Stomach (tissue), 9 donors: ENCODE data around the gene LMF2. TPM values are rescaled to one million over a fixed set of nuclear protein-coding genes. Genes with fewer than 3 reads are reported as not detected.

Experiments used
- DNase-seq, 2 donors: peaks; one replicate each; pipeline versions ENCODE4 v3.0.0 to v3.0.0-alpha.2; 2013 to 2019
- H3K27ac ChIP-seq, 5 donors: fragments of 200-600 bp in 4 of 5; sonication (generic) in 4 of 5; one replicate each; pipeline ENCODE4 v1.5.1; 2013 to 2019; ENCODE audit warnings: mild to moderate bottlenecking in 1 of 5, moderate library complexity in 1 of 5
- H3K27me3 ChIP-seq, 3 donors: fragments of 200-600 bp; sonication (generic); one replicate each; pipeline ENCODE4 v1.5.1; 2017 to 2019; ENCODE audit warnings: mixed run types in 1 of 3
- H3K36me3 ChIP-seq, 4 donors: fragments of 200-600 bp; sonication (generic); 1 replicate in 3 of 4; 2 replicates in 1 of 4; pipeline ENCODE4 v1.5.1; 2016 to 2019
- H3K4me1 ChIP-seq, 4 donors: fragments of 200-600 bp; sonication (generic); one replicate each; pipeline ENCODE4 v1.5.1; 2016 to 2019
- H3K4me3 ChIP-seq, 4 donors: fragments of 200-600 bp; sonication (generic) in 3 of 4; one replicate each; pipeline ENCODE4 v1.5.1; 2016 to 2019; ENCODE audit warnings: mild to moderate bottlenecking in 1 of 4
- H3K9me3 ChIP-seq, 4 donors: fragments of 200-600 bp; sonication (generic); one replicate each; pipeline ENCODE4 v1.5.1; 2016 to 2019
- EP300 ChIP-seq: sonication (generic); formaldehyde crosslinking; IDR thresholded peaks from one replicate; pipeline ENCODE4 v1.6.1; 2017; ENCODE audit warnings: antibody characterized with exemption
- POLR2A ChIP-seq, 4 donors: fragments of 450-650 bp; IDR thresholded peaks; one replicate each; pipeline ENCODE4 v1.6.1; 2016; ENCODE audit warnings: antibody characterized with exemption in 4 of 4, control low read depth in 2 of 4, mild to moderate bottlenecking in 1 of 4, moderate library complexity in 1 of 4
- POLR2AphosphoS5 ChIP-seq, 3 donors: sonication (generic); formaldehyde crosslinking; IDR thresholded peaks; one replicate each; pipeline ENCODE4 v1.6.1; 2016; ENCODE audit warnings: antibody characterized with exemption in 3 of 3
- WGBS, 5 donors: extraction: QIAGEN DNeasy Blood & Tissue Kit in 3 of 5; methylation state at CpG; one replicate each; pipeline versions ENCODE4 v1.1.5 to v1.1.7; 2013 to 2018; 5-methylcytosine and 5-hydroxymethylcytosine counted together
- intact Hi-C: fragments of 100-400 bp; cut with DNase I; formaldehyde crosslinking; loops from one replicate; pipeline ENCODE4 v1.15.1; 2023; ENCODE audit warnings: low total_unique reads
- polyA plus RNA-seq, 3 donors: library from polyadenylated mRNA; stranded (reverse); fragments of 200-250 nt; gene quantifications; one replicate each; pipeline ENCODE4 v1.2.3, GENCODE V29; 2013
- total RNA-seq, 5 donors: library from RNA; depleted of rRNA; stranded (reverse); fragments of >200 nt; gene quantifications; one replicate each; pipeline versions ENCODE4 v1.1.0 to v1.2.3, GENCODE V29; 2014 to 2016
- TF ChIP-seq, protein P1 (sequence below), 7 experiments: fragments of 450-650 bp in 4 of 7; fragments of 200-600 bp in 3 of 7; sonication (generic) in 3 of 7; IDR thresholded peaks; one replicate each; pipeline ENCODE4 v1.5.1; 2016 to 2019; ENCODE audit warnings: antibody characterized with exemption in 7 of 7, control low read depth in 2 of 7, mild to moderate bottlenecking in 1 of 7
- donor health status: healthy with polysubstance abuse.
- donor health status: Bipolar disorder and iron deficiency.
- donor health status: healthy.

Gene LMF2
- total and polyA plus RNA-seq, 8 donors: 11.9 to 212 (median 52.9) TPM

DNA sequence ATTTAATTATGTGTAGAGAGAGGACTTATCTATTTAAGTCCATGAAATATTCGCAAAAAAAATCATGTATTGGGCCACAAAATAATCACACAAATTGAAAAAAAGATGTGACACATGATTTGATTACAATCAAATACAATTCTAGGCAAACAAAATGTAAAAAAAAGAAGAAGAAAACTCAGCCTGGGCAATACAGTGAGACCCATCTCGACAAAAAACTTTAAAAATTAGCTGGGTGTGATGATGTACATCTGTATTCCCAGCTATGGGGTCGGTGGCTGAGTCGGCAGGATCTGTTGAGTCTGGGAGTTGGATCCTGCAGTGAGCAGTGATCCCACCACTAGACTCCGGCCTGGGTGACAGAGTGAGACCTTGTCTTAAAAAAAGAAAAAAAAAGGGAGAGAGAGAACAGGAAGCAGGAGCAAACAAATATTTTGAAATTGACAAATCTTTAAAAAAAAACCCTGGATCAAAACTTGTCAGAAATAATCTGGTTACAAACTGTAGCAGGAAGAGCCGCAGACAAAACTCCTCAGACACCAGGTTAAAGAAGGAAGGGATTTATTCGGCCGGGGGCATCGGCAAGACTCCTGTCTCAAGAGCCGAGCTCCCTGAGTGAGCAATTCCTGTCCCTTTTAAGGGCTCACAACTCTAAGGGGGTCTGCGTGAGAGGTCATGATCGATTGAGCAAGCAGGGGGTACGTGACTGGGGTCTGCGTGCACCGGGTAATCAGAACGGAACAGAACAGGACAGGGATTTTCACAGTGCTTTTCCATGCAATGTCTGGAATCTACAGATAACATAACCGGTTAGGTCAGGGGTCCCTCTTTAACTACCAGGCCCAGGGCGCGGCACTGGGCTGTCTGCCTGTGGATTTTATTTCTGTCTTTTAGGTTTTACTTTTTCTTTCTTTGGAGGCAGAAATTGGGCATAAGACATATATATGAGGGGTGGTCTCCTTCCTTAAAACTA is 25.6 kb upstream of the LMF2 start:
- peaks cover 39 to 71% (median 47%) of the 10 kb centered on the region in 4 donors for H3K4me1 ChIP-seq

DNA sequence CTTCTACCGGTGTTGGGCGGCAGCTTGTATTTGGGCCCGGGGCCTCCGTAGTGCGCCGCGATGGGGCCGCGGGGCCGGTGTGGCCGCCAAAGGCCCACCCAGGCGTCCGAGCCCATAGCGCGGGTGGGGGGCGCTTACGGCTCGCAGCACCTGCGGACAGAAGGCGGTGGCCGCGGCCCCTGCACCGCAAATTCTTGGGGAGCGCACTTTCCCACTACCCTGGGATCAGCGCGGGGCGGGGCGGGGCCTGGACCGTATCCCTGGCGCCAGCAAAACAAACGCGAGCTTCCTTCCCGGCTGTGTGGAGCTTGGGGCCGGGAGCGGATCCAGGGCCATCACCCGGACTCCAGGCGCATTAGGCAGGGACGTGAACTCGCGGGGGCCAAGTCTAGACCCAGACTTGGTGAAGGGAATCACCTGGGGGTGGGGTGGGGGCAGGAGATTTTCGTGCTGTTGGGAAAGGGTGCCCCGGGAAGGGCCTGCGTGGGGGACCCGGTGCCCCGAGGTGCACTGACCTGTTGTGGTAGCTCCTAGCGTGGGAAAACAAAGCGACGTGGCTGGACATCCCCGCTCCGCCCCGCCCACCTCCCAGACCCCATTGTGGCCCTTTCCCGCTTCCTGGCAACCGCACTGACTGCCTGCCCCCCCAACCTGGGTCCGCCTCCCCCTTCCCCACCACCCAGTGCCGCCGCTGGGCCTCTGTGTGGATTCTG is 24.6 kb upstream of the LMF2 start:
- Histone ChIP-seq H3K27ac (peak overlapping the region; percentile 92 to 98 (median 93)), H3K36me3 (no peaks in the 10 kb centered on the region), H3K9me3 (no peaks in the 10 kb centered on the region), H3K4me3 (peak overlapping the region; percentile 53 to 80 (median 57)), H3K4me1 (peaks cover 43 to 72% (median 53%) of the 10 kb centered on the region in 4 donors), H3K27me3 (peaks cover 0 to 67% (median 0%) of the 10 kb centered on the region in 3 donors)
- peak; percentile 84 to 90 for DNase-seq
- intact Hi-C loops: no loop called here
- TF ChIP-seq POLR2AphosphoS5 (IDR thresholded peaks at IDR 0.05) (peak in 2 of 3 donors; percentile 72 to 75), EP300 (no peak), POLR2A (IDR thresholded peaks at IDR 0.05) (no peak)
- TF ChIP-seq, protein P1, sequence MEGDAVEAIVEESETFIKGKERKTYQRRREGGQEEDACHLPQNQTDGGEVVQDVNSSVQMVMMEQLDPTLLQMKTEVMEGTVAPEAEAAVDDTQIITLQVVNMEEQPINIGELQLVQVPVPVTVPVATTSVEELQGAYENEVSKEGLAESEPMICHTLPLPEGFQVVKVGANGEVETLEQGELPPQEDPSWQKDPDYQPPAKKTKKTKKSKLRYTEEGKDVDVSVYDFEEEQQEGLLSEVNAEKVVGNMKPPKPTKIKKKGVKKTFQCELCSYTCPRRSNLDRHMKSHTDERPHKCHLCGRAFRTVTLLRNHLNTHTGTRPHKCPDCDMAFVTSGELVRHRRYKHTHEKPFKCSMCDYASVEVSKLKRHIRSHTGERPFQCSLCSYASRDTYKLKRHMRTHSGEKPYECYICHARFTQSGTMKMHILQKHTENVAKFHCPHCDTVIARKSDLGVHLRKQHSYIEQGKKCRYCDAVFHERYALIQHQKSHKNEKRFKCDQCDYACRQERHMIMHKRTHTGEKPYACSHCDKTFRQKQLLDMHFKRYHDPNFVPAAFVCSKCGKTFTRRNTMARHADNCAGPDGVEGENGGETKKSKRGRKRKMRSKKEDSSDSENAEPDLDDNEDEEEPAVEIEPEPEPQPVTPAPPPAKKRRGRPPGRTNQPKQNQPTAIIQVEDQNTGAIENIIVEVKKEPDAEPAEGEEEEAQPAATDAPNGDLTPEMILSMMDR (IDR thresholded peaks at IDR 0.05): no peak
- WGBS, 5 donors: 2 to 4% (median 4%) methylated on average over 22 to 56 of the region's 56 CpGs

More for the DNA sequence above, 25.6 kb upstream of the LMF2 start:
- peak overlapping the region in 1 of 4 donors; percentile 53 for H3K4me3 ChIP-seq
- intact Hi-C loops: no loop called here
- H3K27ac ChIP-seq: peak overlapping the region in 4 of 5 donors; percentile 92 to 98 (median 94)
- WGBS, 5 donors: 55 to 69% (median 59%) methylated on average over 19 of the region's 19 CpGs
- DNase-seq: no peak
- TF ChIP-seq POLR2A (IDR thresholded peaks at IDR 0.05): no peak
- TF ChIP-seq EP300: no peak
- no peaks in the 10 kb centered on the region for H3K36me3 ChIP-seq
- peaks cover 0 to 73% (median 0%) of the 10 kb centered on the region in 3 donors for H3K27me3 ChIP-seq
- no peaks in the 10 kb centered on the region for H3K9me3 ChIP-seq

DNA sequence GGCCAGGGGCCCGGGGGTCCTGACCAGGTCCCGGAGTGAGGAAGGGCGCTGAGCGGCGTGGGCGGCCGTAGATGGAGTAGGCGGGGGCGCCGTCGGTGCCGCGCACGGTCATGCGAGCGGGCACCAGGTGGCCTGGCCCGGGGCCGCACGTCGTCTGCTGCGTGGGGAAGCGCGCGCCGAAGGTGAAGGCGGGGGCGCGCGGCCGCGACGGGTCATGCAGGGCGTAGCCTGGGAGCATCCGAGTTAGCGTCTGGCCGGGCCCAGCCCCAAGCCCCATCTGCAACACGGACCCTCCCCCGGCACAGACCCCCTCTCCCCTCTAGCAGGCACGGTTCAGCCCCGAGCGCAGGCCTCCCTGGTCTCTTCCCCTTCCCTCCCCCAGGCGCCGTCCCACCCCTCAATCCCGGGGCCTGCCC is 24.1 kb upstream of the LMF2 start:
- peaks cover 0 to 67% (median 0%) of the 10 kb centered on the region in 3 donors for H3K27me3 ChIP-seq
- DNase-seq: peak; percentile 74 to 79
- H3K4me3 ChIP-seq: peak overlapping the region; percentile 53 to 80 (median 57)
- peak overlapping the region; percentile 92 to 98 (median 93) for H3K27ac ChIP-seq
- intact Hi-C loops: no loop called here
- TF ChIP-seq, protein P1 (IDR thresholded peaks at IDR 0.05): no peak
- peak in 1 of 3 donors; percentile 71 for TF ChIP-seq POLR2AphosphoS5 (IDR thresholded peaks at IDR 0.05)
- no peaks in the 10 kb centered on the region for H3K36me3 ChIP-seq
- WGBS, 5 donors: 0 to 2% (median 0%) methylated on average over 27 to 44 of the region's 44 CpGs
- peaks cover 49 to 78% (median 58%) of the 10 kb centered on the region in 4 donors for H3K4me1 ChIP-seq
- no peaks in the 10 kb centered on the region for H3K9me3 ChIP-seq

DNA sequence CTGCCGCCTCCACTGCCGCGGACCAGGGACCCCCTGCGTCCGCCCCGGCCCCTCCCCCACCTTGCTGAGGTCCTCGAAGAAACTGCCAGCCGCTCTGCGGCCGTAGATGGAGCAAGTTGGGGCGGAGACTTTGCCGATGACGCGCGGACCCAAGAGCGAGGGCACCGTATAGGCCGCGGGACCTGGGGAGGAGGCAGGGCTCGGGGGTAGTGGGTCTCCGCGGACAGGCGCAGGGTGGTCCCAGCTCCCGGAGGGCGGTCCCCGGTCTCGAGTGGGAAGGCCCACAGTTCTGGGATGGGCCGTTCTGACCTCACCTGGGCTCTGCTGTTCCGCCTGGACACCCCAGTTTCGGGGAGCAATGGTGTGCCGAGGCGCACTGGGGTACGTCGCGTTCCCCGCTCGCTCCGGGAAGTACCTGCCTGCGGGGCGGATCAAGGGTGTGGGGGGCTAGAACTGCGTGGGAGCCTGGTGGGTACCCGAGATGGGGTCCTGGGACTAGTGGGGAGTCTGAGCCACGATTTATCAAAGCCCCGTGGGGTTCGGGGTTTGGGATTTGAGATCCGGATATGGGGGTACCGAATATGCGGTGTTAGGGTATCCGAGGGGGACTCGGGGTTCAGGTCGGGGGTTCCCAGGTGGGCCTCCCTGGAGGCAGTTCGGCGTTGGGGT is 23.5 kb upstream of the LMF2 start:
- Histone ChIP-seq H3K4me1 (peaks cover 54 to 83% (median 64%) of the 10 kb centered on the region in 4 donors), H3K36me3 (no peaks in the 10 kb centered on the region), H3K27ac (peak overlapping the region; percentile 92 to 98 (median 93)), H3K9me3 (no peaks in the 10 kb centered on the region), H3K4me3 (peak overlapping the region; percentile 53 to 80 (median 57)), H3K27me3 (peaks cover 0 to 63% (median 0%) of the 10 kb centered on the region in 3 donors)
- DNase-seq: peak; percentile 91 to 93
- no peak for TF ChIP-seq EP300
- peak in 2 of 4 donors; percentile 36 to 55 for TF ChIP-seq POLR2A (IDR thresholded peaks at IDR 0.05)
- TF ChIP-seq POLR2AphosphoS5 (IDR thresholded peaks at IDR 0.05): peak in 2 of 3 donors; percentile 91 to 93
- intact Hi-C loops: no loop called here
- 2 to 7% (median 3%) methylated on average over 24 to 53 of the region's 53 CpGs for WGBS, 5 donors
